ENCODE data around the gene SLC6A17. TPM values are rescaled to one million over a fixed set of nuclear protein-coding genes. Genes with fewer than 3 reads are reported as not detected.

Gene SLC6A17
- total RNA-seq, 1 donor from 2014 or later = 1.7 TPM

GRCh38 chr1:110250749-110251148, 100.5 kb downstream of the SLC6A17 start:
- no peak overlapping the region for H3K27ac ChIP-seq
- peak in 1 of 2 donors; percentile 56 for DNase-seq (ENCODE audit: extremely low spot score in 2 of 2)
- H3K4me1 ChIP-seq = peaks cover 10% of the 10 kb centered on the region
- no peaks in the 10 kb centered on the region for H3K9me3 ChIP-seq
- H3K4me3 ChIP-seq = no peak overlapping the region
- H3K36me3 ChIP-seq = no peaks in the 10 kb centered on the region
- TF ChIP-seq POLR2A (IDR thresholded peaks at IDR 0.05) (no peak), POLR2AphosphoS5 (IDR thresholded peaks at IDR 0.05; ENCODE audit: insufficient read depth in 1 of 2, low read depth in 1 of 2) (no peak), CTCF (IDR thresholded peaks at IDR 0.05) (no peak)
- intact Hi-C loops (cut with DNase I) = no loop called here
- H3K27me3 ChIP-seq = no peaks in the 10 kb centered on the region

Other genes starting within 250 kb of the SLC6A17 start
- gene CSF1, start 239.6 kb upstream of the SLC6A17 start, total RNA-seq = 159 TPM
- gene AHCYL1, start 165.7 kb upstream of the SLC6A17 start, total RNA-seq = 75.6 TPM
- gene STRIP1, start 115.9 kb upstream of the SLC6A17 start, total RNA-seq = 40.8 TPM
- not detected for gene ALX3, start 79.8 kb upstream of the SLC6A17 start, total RNA-seq
- gene UBL4B, start 38.1 kb upstream of the SLC6A17 start, total RNA-seq = not detected
- gene KCNC4, start 59.8 kb downstream of the SLC6A17 start, total RNA-seq = 10.1 TPM
- gene RBM15, start 188.9 kb downstream of the SLC6A17 start, total RNA-seq = 36.6 TPM
- 6.4 TPM for gene SLC16A4, start 240.5 kb downstream of the SLC6A17 start, total RNA-seq